ENCODE measurements around the gene ATXN1.

ATXN1 gene

DNA sequence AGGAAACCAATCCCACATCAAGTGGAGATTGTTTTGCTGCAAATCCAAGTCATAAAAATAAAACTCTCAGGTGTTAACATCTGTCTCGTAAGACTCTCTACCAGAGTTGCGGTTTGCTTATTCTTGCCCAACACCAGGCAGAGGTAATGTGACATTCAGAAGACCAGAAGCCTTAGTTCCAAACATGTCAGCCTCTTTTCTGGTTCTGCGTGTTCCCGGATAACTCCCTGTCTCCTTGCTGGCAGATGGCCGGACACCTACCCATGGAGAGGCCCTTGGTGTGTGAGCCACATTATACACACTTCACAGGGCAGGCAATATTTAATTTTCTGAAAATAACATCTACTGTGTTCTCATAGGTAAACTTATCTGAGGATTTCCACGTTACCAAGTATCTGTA is 449.5 kb downstream of the ATXN1 start:
- Histone ChIP-seq H2AFZ (ENCODE audit: low read length) (no peak overlapping the region), H2BK12ac (ENCODE audit: low read length) (no peak overlapping the region), H3K18ac (ENCODE audit: low read length) (no peak overlapping the region), H3K4me3 (ENCODE audit: low read length in 2 of 2) (no peak overlapping the region), H2AK5ac (ENCODE audit: low read depth, low read length) (no peak overlapping the region), H3K9ac (ENCODE audit: low read depth, low read length, poor library complexity) (no peak overlapping the region), H3K4me2 (ENCODE audit: insufficient read depth, low read length, poor library complexity, severe bottlenecking) (no peak overlapping the region), H3K79me1 (ENCODE audit: low read depth, low read length) (no peaks in the 10 kb centered on the region), H3K23ac (ENCODE audit: low read depth, low read length, poor library complexity) (no peak overlapping the region), H3K9me3 (replicated peaks in 1 of 2; ENCODE audit: control insufficient read depth in 2 of 2, insufficient read depth in 1 of 2, low read depth in 1 of 2, low read length in 2 of 2) (no peaks in the 10 kb centered on the region), H3K27ac (replicated peaks; ENCODE audit: low read length) (no peak overlapping the region), H3K4me1 (ENCODE audit: control insufficient read depth in 2 of 2, insufficient read depth in 1 of 2, low read depth in 1 of 2, low read length in 2 of 2) (peaks cover under 1 to 3% of the 10 kb centered on the region in 2 donors), H3K27me3 (ENCODE audit: control insufficient read depth in 3 of 3, insufficient read depth in 3 of 3, low read depth in 1 of 3, low read length in 3 of 3) (no peaks in the 10 kb centered on the region), H2BK120ac (ENCODE audit: low read depth, low read length) (no peak overlapping the region), H3K14ac (ENCODE audit: low read length) (no peak overlapping the region), H3K36me3 (replicated peaks in 1 of 2; ENCODE audit: control insufficient read depth in 2 of 2, insufficient read depth in 2 of 2, low read length in 2 of 2) (no peaks in the 10 kb centered on the region), H3K4ac (ENCODE audit: low read length) (no peak overlapping the region), H2BK15ac (ENCODE audit: low read length) (no peak overlapping the region), H4K91ac (ENCODE audit: low read depth, low read length, poor library complexity) (no peak overlapping the region), H2BK5ac (ENCODE audit: low read length) (no peak overlapping the region), H4K8ac (ENCODE audit: low read depth, low read length) (no peak overlapping the region)
- WGBS, 2 donors (ENCODE audit: extremely low coverage in 2 of 2, insufficient read length in 2 of 2, insufficient replicate concordance in 1 of 2): no CpG with 5 or more reads among the region's 6 CpGs
- no peak for DNase-seq (ENCODE audit: low spot score)

DNA sequence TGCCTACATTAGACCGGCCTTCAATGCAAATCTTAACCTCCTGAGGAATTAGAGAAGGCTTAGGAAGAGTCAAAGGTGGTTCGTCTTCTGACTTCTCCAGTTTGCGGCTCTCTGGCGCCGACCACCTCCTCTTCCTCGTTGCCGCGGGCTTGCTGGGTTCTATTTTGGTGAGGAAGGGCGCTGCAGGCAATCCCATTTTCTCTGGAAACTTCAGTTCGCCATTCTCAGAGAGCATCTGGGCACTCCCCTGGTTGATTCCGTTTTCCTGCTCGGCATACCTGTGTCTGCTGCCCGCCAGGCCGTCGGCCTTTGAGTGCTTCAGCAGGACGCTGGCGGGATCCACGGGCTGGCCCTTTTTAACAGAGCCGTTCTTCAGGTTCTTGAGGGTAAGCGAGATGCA is 454.9 kb downstream of the ATXN1 start:
- Histone ChIP-seq H3K79me1 (ENCODE audit: low read depth, low read length) (no peaks in the 10 kb centered on the region), H3K18ac (ENCODE audit: low read length) (peak overlapping the region; percentile 11), H3K9ac (ENCODE audit: low read depth, low read length, poor library complexity) (peak overlapping the region; percentile 2), H2BK5ac (ENCODE audit: low read length) (no peak overlapping the region), H2AK5ac (ENCODE audit: low read depth, low read length) (no peak overlapping the region), H2BK120ac (ENCODE audit: low read depth, low read length) (no peak overlapping the region), H3K4me3 (ENCODE audit: low read length in 2 of 2) (no peak overlapping the region), H2AFZ (ENCODE audit: low read length) (no peak overlapping the region), H3K27me3 (ENCODE audit: control insufficient read depth in 3 of 3, insufficient read depth in 3 of 3, low read depth in 1 of 3, low read length in 3 of 3) (peaks cover 0 to 10% (median 0%) of the 10 kb centered on the region in 3 experiments), H3K23ac (ENCODE audit: low read depth, low read length, poor library complexity) (no peak overlapping the region), H2BK15ac (ENCODE audit: low read length) (no peak overlapping the region), H3K4me1 (ENCODE audit: control insufficient read depth in 2 of 2, insufficient read depth in 1 of 2, low read depth in 1 of 2, low read length in 2 of 2) (peaks cover 12 to 13% of the 10 kb centered on the region in 2 donors), H3K36me3 (replicated peaks in 1 of 2; ENCODE audit: control insufficient read depth in 2 of 2, insufficient read depth in 2 of 2, low read length in 2 of 2) (no peaks in the 10 kb centered on the region), H3K14ac (ENCODE audit: low read length) (no peak overlapping the region), H3K27ac (replicated peaks; ENCODE audit: low read length) (no peak overlapping the region), H2BK12ac (ENCODE audit: low read length) (no peak overlapping the region), H3K4me2 (ENCODE audit: insufficient read depth, low read length, poor library complexity, severe bottlenecking) (no peak overlapping the region), H4K8ac (ENCODE audit: low read depth, low read length) (no peak overlapping the region), H3K9me3 (replicated peaks in 1 of 2; ENCODE audit: control insufficient read depth in 2 of 2, insufficient read depth in 1 of 2, low read depth in 1 of 2, low read length in 2 of 2) (no peaks in the 10 kb centered on the region), H4K91ac (ENCODE audit: low read depth, low read length, poor library complexity) (no peak overlapping the region), H3K4ac (ENCODE audit: low read length) (no peak overlapping the region)
- no peak for DNase-seq (ENCODE audit: low spot score)
- no CpG with 5 or more reads among the region's 20 CpGs for WGBS, 2 donors (ENCODE audit: extremely low coverage in 2 of 2, insufficient read length in 2 of 2, insufficient replicate concordance in 1 of 2)

DNA sequence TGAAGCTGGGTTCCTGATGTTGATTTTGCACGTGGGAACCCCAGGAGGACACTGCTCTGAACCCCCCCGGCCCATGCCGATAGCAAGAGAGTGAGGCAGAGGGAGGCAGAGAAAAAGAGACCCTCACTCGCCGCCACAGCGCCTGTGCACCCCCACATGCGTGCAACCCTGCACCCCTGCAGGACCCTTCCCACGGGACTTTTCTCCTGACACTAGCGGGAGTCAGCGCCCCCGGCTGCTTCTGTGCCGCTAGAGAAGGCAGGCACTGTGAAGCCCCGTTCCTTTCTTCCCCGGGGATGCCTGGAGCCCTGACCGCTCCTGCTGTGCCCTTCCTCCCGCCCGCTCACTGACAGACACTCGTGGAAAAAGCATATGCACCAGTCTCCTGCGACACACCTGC is 455.5 kb downstream of the ATXN1 start:
- Histone ChIP-seq H3K4ac (ENCODE audit: low read length) (no peak overlapping the region), H3K27me3 (ENCODE audit: control insufficient read depth in 3 of 3, insufficient read depth in 3 of 3, low read depth in 1 of 3, low read length in 3 of 3) (peaks cover 0 to 10% (median 0%) of the 10 kb centered on the region in 3 experiments), H3K4me1 (ENCODE audit: control insufficient read depth in 2 of 2, insufficient read depth in 1 of 2, low read depth in 1 of 2, low read length in 2 of 2) (peaks cover 13% of the 10 kb centered on the region in 2 donors), H2BK5ac (ENCODE audit: low read length) (no peak overlapping the region), H2BK120ac (ENCODE audit: low read depth, low read length) (no peak overlapping the region), H4K8ac (ENCODE audit: low read depth, low read length) (no peak overlapping the region), H3K27ac (replicated peaks; ENCODE audit: low read length) (no peak overlapping the region), H3K14ac (ENCODE audit: low read length) (peak overlapping the region; percentile 63), H3K4me2 (ENCODE audit: insufficient read depth, low read length, poor library complexity, severe bottlenecking) (peak overlapping the region; percentile 54), H3K9ac (ENCODE audit: low read depth, low read length, poor library complexity) (peak overlapping the region; percentile 38), H3K79me1 (ENCODE audit: low read depth, low read length) (no peaks in the 10 kb centered on the region), H2AFZ (ENCODE audit: low read length) (no peak overlapping the region), H4K91ac (ENCODE audit: low read depth, low read length, poor library complexity) (no peak overlapping the region), H2BK15ac (ENCODE audit: low read length) (peak overlapping the region; percentile 31), H3K9me3 (replicated peaks in 1 of 2; ENCODE audit: control insufficient read depth in 2 of 2, insufficient read depth in 1 of 2, low read depth in 1 of 2, low read length in 2 of 2) (no peaks in the 10 kb centered on the region), H3K23ac (ENCODE audit: low read depth, low read length, poor library complexity) (peak overlapping the region; percentile 17), H3K36me3 (replicated peaks in 1 of 2; ENCODE audit: control insufficient read depth in 2 of 2, insufficient read depth in 2 of 2, low read length in 2 of 2) (no peaks in the 10 kb centered on the region), H2BK12ac (ENCODE audit: low read length) (no peak overlapping the region), H2AK5ac (ENCODE audit: low read depth, low read length) (peak overlapping the region; percentile 64), H3K18ac (ENCODE audit: low read length) (peak overlapping the region; percentile 87), H3K4me3 (ENCODE audit: low read length in 2 of 2) (peak overlapping the region in 1 of 2 donors; percentile 53)
- whole genome bisulfite sequencing, 2 donors (ENCODE audit: extremely low coverage in 2 of 2, insufficient read length in 2 of 2, insufficient replicate concordance in 1 of 2): no CpG with 5 or more reads among the region's 19 CpGs
- no peak for DNase-seq (ENCODE audit: low spot score)

- no peaks in the 10 kb centered on the region for H3K9me3 ChIP-seq (replicated peaks in 1 of 2; ENCODE audit: control insufficient read depth in 2 of 2, insufficient read depth in 1 of 2, low read depth in 1 of 2, low read length in 2 of 2)
- no peak overlapping the region for H3K9ac ChIP-seq (ENCODE audit: low read depth, low read length, poor library complexity)
- WGBS, 2 donors (ENCODE audit: extremely low coverage in 2 of 2, insufficient read length in 2 of 2, insufficient replicate concordance in 1 of 2): no CpG with 5 or more reads among the region's 7 CpGs
- H3K79me1 ChIP-seq (ENCODE audit: low read depth, low read length): no peaks in the 10 kb centered on the region
- H2BK12ac ChIP-seq (ENCODE audit: low read length): no peak overlapping the region
- H2BK5ac ChIP-seq (ENCODE audit: low read length): no peak overlapping the region
- H3K27ac ChIP-seq (replicated peaks; ENCODE audit: low read length): no peak overlapping the region
- H3K4me2 ChIP-seq (ENCODE audit: insufficient read depth, low read length, poor library complexity, severe bottlenecking): no peak overlapping the region
- H4K91ac ChIP-seq (ENCODE audit: low read depth, low read length, poor library complexity): no peak overlapping the region
- H3K18ac ChIP-seq (ENCODE audit: low read length): no peak overlapping the region
- H3K27me3 ChIP-seq (ENCODE audit: control insufficient read depth in 3 of 3, insufficient read depth in 3 of 3, low read depth in 1 of 3, low read length in 3 of 3): peaks cover 0 to 10% (median 0%) of the 10 kb centered on the region in 3 experiments
- no peak overlapping the region for H3K14ac ChIP-seq (ENCODE audit: low read length)
- H3K4me1 ChIP-seq (ENCODE audit: control insufficient read depth in 2 of 2, insufficient read depth in 1 of 2, low read depth in 1 of 2, low read length in 2 of 2): peaks cover 13% of the 10 kb centered on the region in 2 donors
- no peaks in the 10 kb centered on the region for H3K36me3 ChIP-seq (replicated peaks in 1 of 2; ENCODE audit: control insufficient read depth in 2 of 2, insufficient read depth in 2 of 2, low read length in 2 of 2)
- no peak overlapping the region for H2BK15ac ChIP-seq (ENCODE audit: low read length)
- H2BK120ac ChIP-seq (ENCODE audit: low read depth, low read length): no peak overlapping the region
- H3K4ac ChIP-seq (ENCODE audit: low read length): no peak overlapping the region
- no peak overlapping the region for H3K23ac ChIP-seq (ENCODE audit: low read depth, low read length, poor library complexity)
- DNase-seq (ENCODE audit: low spot score): no peak
- no peak overlapping the region for H3K4me3 ChIP-seq (ENCODE audit: low read length in 2 of 2)
- H2AK5ac ChIP-seq (ENCODE audit: low read depth, low read length): no peak overlapping the region
- H4K8ac ChIP-seq (ENCODE audit: low read depth, low read length): no peak overlapping the region
- H2AFZ ChIP-seq (ENCODE audit: low read length): no peak overlapping the region
Measured at GRCh38 chr6:16305246-16305725, 456.0 kb downstream of the ATXN1 start.
